Neural progenitor cell (in vitro differentiated cells): ENCODE measurements around the gene FBLN5. TPM values are rescaled to one million over a fixed set of nuclear protein-coding genes. Genes with fewer than 3 reads are reported as not detected.

ENCODE experiments used
- DNase-seq: peaks from one replicate; pipeline ENCODE4 v3.0.0-alpha.2; 2016; ENCODE audit warnings: low spot score
- H2AFZ ChIP-seq: fragments of 200-600 bp; sonication (generic); replicated peaks from 2 replicates; pipeline ENCODE4 v1.6.1; 2016; ENCODE audit warnings: antibody characterized with exemption
- H3F3A ChIP-seq: fragments of 200-600 bp; sonication (generic); 2 replicates; pipeline ENCODE4 v1.6.1; 2016; ENCODE audit warnings: antibody characterized with exemption, low read depth
- H3K27ac ChIP-seq: fragments of 200-600 bp; sonication (generic); 2 replicates; pipeline ENCODE4 v1.5.1; 2016; ENCODE audit warnings: mild to moderate bottlenecking
- H3K27me3 ChIP-seq: fragments of 200-600 bp; sonication (generic); 2 replicates; pipeline ENCODE4 v1.6.1; 2016; ENCODE audit warnings: mild to moderate bottlenecking, moderate library complexity
- H3K36me3 ChIP-seq: fragments of 200-600 bp; sonication (generic); 2 replicates; pipeline ENCODE4 v1.5.1; 2016
- H3K4me1 ChIP-seq: fragments of 200-600 bp; sonication (generic); 2 replicates; pipeline ENCODE4 v1.6.1; 2016; ENCODE audit warnings: mixed run types
- H3K4me2 ChIP-seq: fragments of 200-600 bp; sonication (generic); 2 replicates; pipeline ENCODE4 v1.6.1; 2016
- H3K4me3 ChIP-seq: fragments of 200-600 bp; sonication (generic); 2 replicates; pipeline ENCODE4 v1.5.1; 2016
- H3K79me2 ChIP-seq: fragments of 200-600 bp; sonication (generic); 2 replicates; pipeline ENCODE4 v1.6.1; 2016; ENCODE audit warnings: low read depth
- H3K9ac ChIP-seq: fragments of 200-600 bp; sonication (generic); 2 replicates; pipeline ENCODE4 v1.6.1; 2016
- H3K9me3 ChIP-seq: fragments of 200-600 bp; sonication (generic); 2 replicates; pipeline ENCODE4 v1.5.1; 2016; ENCODE audit warnings: low read depth
- H4K20me1 ChIP-seq: fragments of 200-600 bp; sonication (generic); 2 replicates; pipeline ENCODE4 v1.6.1; 2016; ENCODE audit warnings: low read depth
- H3K27ac Mint-ChIP-seq: 3 replicates; pipeline ENCODE4 v1.8.0; 2021; ENCODE audit warnings: mixed read lengths
- H3K27me3 Mint-ChIP-seq: 2 replicates; pipeline ENCODE4 v1.8.0; 2022; ENCODE audit warnings: low read depth, mild to moderate bottlenecking, inconsistent platforms, moderate library complexity, mixed read lengths; ENCODE audit not compliant: insufficient read depth
- H3K36me3 Mint-ChIP-seq: 3 replicates; pipeline ENCODE4 v1.8.0; 2021; ENCODE audit warnings: mixed read lengths
- H3K4me1 Mint-ChIP-seq: 3 replicates; pipeline ENCODE4 v1.8.0; 2021; ENCODE audit warnings: mixed read lengths
- H3K4me3 Mint-ChIP-seq: 3 replicates; pipeline ENCODE4 v1.8.0; 2021; ENCODE audit warnings: mild to moderate bottlenecking, moderate library complexity, mixed read lengths
- H3K9me3 Mint-ChIP-seq: 3 replicates; pipeline ENCODE4 v1.8.0; 2020; ENCODE audit warnings: mixed read lengths
- EZH2 ChIP-seq: fragments of 200-600 bp; sonication (generic); IDR thresholded peaks from 2 replicates; pipeline ENCODE4 v1.6.1; 2017; ENCODE audit warnings: antibody characterized with exemption, mild to moderate bottlenecking, moderate library complexity
- EZH2phosphoT487 ChIP-seq: fragments of 200-600 bp; sonication (generic); IDR thresholded peaks from 2 replicates; pipeline ENCODE4 v1.6.1; 2017; ENCODE audit warnings: antibody characterized with exemption
- total RNA-seq: library from RNA; depleted of rRNA; stranded (reverse); fragments of >200 nt; gene quantifications from 2 replicates; pipeline ENCODE4 v1.2.3, GENCODE V29; 2015; ENCODE audit warnings: low replicate concordance
- TF ChIP-seq, protein P1 (sequence below): fragments of 200-600 bp; sonication (generic); IDR thresholded peaks from 2 replicates; pipeline ENCODE4 v1.5.1; 2017; ENCODE audit warnings: antibody characterized with exemption, mild to moderate bottlenecking

FBLN5 gene
- total RNA-seq, 1 donor from 2014 or later, result not detected

DNA sequence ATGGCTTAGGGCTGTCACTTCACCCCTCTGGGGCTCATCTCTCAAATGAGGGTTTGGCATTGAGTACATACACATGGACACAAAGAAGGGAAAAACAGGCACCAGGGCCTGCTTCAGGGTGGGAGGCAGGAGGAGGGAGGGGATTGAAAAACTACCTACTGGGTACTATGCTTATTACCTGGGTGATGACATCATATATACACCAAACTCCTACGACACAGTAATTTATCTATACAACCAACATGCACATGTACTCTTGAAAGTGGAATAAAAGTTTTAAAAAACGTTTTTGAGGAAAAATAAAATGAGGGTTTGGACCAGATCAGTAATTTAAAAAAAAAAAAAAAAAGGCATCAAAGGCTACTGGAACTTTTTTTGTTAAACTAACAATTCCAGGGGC lies 76.6 kb downstream of the FBLN5 start:
- no peaks in the 10 kb centered on the region for H3K79me2 ChIP-seq
- H3F3A ChIP-seq, result no peaks in the 10 kb centered on the region
- no peaks in the 10 kb centered on the region for H3K4me1 ChIP-seq
- H3K9me3 ChIP-seq, result no peaks in the 10 kb centered on the region
- peaks cover 6% of the 10 kb centered on the region for H3K9me3 Mint-ChIP-seq
- H3K36me3 ChIP-seq, result no peaks in the 10 kb centered on the region
- H3K27ac ChIP-seq, result no peak overlapping the region
- H3K4me3 ChIP-seq, result no peak overlapping the region
- no peak for DNase-seq
- H3K36me3 Mint-ChIP-seq, result no peaks in the 10 kb centered on the region
- H4K20me1 ChIP-seq, result no peaks in the 10 kb centered on the region
- no peaks in the 10 kb centered on the region for H3K4me1 Mint-ChIP-seq
- no peak overlapping the region for H3K4me2 ChIP-seq
- H3K27me3 Mint-ChIP-seq, result peaks cover 10% of the 10 kb centered on the region
- H2AFZ ChIP-seq, result no peak overlapping the region
- H3K9ac ChIP-seq, result no peak overlapping the region
- no peak overlapping the region for H3K4me3 Mint-ChIP-seq
- H3K27ac Mint-ChIP-seq, result no peak overlapping the region
- H3K27me3 ChIP-seq, result no peaks in the 10 kb centered on the region
- no peak for TF ChIP-seq EZH2
- TF ChIP-seq, protein P1, sequence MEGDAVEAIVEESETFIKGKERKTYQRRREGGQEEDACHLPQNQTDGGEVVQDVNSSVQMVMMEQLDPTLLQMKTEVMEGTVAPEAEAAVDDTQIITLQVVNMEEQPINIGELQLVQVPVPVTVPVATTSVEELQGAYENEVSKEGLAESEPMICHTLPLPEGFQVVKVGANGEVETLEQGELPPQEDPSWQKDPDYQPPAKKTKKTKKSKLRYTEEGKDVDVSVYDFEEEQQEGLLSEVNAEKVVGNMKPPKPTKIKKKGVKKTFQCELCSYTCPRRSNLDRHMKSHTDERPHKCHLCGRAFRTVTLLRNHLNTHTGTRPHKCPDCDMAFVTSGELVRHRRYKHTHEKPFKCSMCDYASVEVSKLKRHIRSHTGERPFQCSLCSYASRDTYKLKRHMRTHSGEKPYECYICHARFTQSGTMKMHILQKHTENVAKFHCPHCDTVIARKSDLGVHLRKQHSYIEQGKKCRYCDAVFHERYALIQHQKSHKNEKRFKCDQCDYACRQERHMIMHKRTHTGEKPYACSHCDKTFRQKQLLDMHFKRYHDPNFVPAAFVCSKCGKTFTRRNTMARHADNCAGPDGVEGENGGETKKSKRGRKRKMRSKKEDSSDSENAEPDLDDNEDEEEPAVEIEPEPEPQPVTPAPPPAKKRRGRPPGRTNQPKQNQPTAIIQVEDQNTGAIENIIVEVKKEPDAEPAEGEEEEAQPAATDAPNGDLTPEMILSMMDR, result no peak
- no peak for TF ChIP-seq EZH2phosphoT487

DNA sequence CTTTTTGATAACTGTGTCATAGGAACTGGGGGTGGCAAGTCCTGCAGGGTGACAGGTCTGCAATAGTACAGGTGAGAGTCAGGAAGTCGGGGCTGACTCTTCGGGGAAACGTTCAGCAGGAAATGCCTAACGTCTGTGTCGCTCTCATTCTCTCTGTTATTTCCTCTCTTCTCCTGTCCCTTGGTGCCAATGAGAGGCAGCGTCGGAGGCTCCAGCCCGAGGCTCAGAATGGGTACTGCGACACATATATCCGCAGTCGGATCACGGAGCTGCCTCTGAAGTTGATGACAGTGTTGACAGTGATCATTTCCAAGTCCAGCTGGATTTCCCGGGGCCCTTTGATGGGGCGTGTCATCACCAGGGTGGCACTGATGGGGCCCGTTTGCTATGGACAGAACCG lies 77.5 kb downstream of the FBLN5 start:
- Mint-ChIP-seq H3K27me3 (peaks cover 8% of the 10 kb centered on the region), H3K36me3 (no peaks in the 10 kb centered on the region), H3K27ac (no peak overlapping the region), H3K4me3 (no peak overlapping the region), H3K9me3 (peaks cover 6% of the 10 kb centered on the region), H3K4me1 (no peaks in the 10 kb centered on the region)
- DNase-seq, result no peak
- no peak overlapping the region for H3K4me3 ChIP-seq
- peak overlapping the region; percentile 5 for H2AFZ ChIP-seq
- H3K27me3 ChIP-seq, result no peaks in the 10 kb centered on the region
- no peaks in the 10 kb centered on the region for H3K36me3 ChIP-seq
- TF ChIP-seq, protein P1, result no peak
- TF ChIP-seq EZH2phosphoT487 (no peak), EZH2 (no peak)
- H3K4me2 ChIP-seq, result no peak overlapping the region
- no peak overlapping the region for H3K27ac ChIP-seq
- no peaks in the 10 kb centered on the region for H3K4me1 ChIP-seq
- no peaks in the 10 kb centered on the region for H3K79me2 ChIP-seq
- H3F3A ChIP-seq, result no peaks in the 10 kb centered on the region
- H4K20me1 ChIP-seq, result no peaks in the 10 kb centered on the region
- H3K9me3 ChIP-seq, result no peaks in the 10 kb centered on the region
- no peak overlapping the region for H3K9ac ChIP-seq

DNA sequence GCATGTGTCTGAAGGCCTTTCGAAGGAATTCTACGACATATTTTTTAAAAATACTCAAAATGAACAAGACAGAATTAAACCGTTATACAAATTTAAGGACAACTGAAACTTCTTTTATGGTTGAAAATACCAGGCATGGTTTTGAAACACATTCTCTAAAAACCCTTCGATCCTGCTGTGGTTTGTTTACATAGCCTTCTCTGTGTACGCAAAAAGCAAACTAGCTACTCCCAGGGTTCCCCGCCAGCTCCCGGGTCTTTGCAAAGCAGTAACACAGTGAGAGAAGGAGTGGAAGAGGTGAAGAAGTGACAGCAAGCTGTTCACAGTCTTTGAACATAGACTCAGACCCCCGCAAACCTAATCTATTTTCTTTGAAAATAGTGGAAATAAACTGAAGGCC lies 77.9 kb downstream of the FBLN5 start:
- Mint-ChIP-seq H3K4me1 (no peaks in the 10 kb centered on the region), H3K27ac (no peak overlapping the region), H3K9me3 (peaks cover 6% of the 10 kb centered on the region), H3K36me3 (no peaks in the 10 kb centered on the region), H3K27me3 (peaks cover 8% of the 10 kb centered on the region), H3K4me3 (no peak overlapping the region)
- no peak overlapping the region for H3K4me3 ChIP-seq
- no peaks in the 10 kb centered on the region for H3K79me2 ChIP-seq
- H3K4me1 ChIP-seq, result no peaks in the 10 kb centered on the region
- no peaks in the 10 kb centered on the region for H3K36me3 ChIP-seq
- no peaks in the 10 kb centered on the region for H3K27me3 ChIP-seq
- H3F3A ChIP-seq, result no peaks in the 10 kb centered on the region
- H3K9ac ChIP-seq, result no peak overlapping the region
- H3K4me2 ChIP-seq, result no peak overlapping the region
- H2AFZ ChIP-seq, result peak overlapping the region; percentile 5
- no peak for DNase-seq
- no peaks in the 10 kb centered on the region for H3K9me3 ChIP-seq
- TF ChIP-seq EZH2phosphoT487, result no peak
- TF ChIP-seq, protein P1, result no peak
- TF ChIP-seq EZH2, result no peak
- no peak overlapping the region for H3K27ac ChIP-seq
- no peaks in the 10 kb centered on the region for H4K20me1 ChIP-seq
